H9 (cell line): ENCODE measurements around the gene CNTFR. TPM values are rescaled to one million over a fixed set of nuclear protein-coding genes. Genes with fewer than 3 reads are reported as not detected.

Experiments
- DNase-seq: peaks from one replicate; pipeline ENCODE4 v3.0.0-alpha.2; 2017
- H2AFZ ChIP-seq: one replicate; pipeline ENCODE4 v1.6.1; 2013; ENCODE audit warnings: mild to moderate bottlenecking, low read length, control low read depth, moderate library complexity
- H2AK5ac ChIP-seq: 2 replicates; pipeline ENCODE4 v1.6.1; 2013; ENCODE audit warnings: low read length, control low read depth, mixed read lengths; ENCODE audit not compliant: insufficient read length
- H2BK120ac ChIP-seq: one replicate; pipeline ENCODE4 v1.6.1; 2013; ENCODE audit warnings: low read depth, mild to moderate bottlenecking, low read length, control low read depth, inconsistent platforms; ENCODE audit not compliant: poor library complexity, severe bottlenecking
- H2BK12ac ChIP-seq: 2 replicates; pipeline ENCODE4 v1.6.1; 2013; ENCODE audit warnings: low read length, control low read depth, mixed read lengths, low read depth; ENCODE audit not compliant: insufficient read length
- H2BK15ac ChIP-seq: 2 replicates; pipeline ENCODE4 v1.6.1; 2013; ENCODE audit warnings: low read depth, low read length, control low read depth
- H2BK20ac ChIP-seq: one replicate; pipeline ENCODE4 v1.6.1; 2013; ENCODE audit warnings: low read depth, mild to moderate bottlenecking, low read length, control low read depth, inconsistent platforms; ENCODE audit not compliant: poor library complexity, severe bottlenecking
- H2BK5ac ChIP-seq: 2 replicates; pipeline ENCODE4 v1.6.1; 2013; ENCODE audit warnings: low read length, control low read depth, mixed read lengths; ENCODE audit not compliant: insufficient read length
- H3K14ac ChIP-seq: 2 replicates; pipeline ENCODE4 v1.6.1; 2013; ENCODE audit warnings: low read length, control low read depth; ENCODE audit not compliant: insufficient read depth
- H3K18ac ChIP-seq: 2 replicates; pipeline ENCODE4 v1.6.1; 2013; ENCODE audit warnings: low read depth, mild to moderate bottlenecking, mixed read lengths, low read length, control low read depth; ENCODE audit not compliant: insufficient read length
- H3K23ac ChIP-seq: 2 replicates; pipeline ENCODE4 v1.6.1; 2013; ENCODE audit warnings: low read length, control low read depth, mixed read lengths, low read depth; ENCODE audit not compliant: insufficient read length
- H3K23me2 ChIP-seq: 2 replicates; pipeline ENCODE4 v1.6.1; 2013; ENCODE audit warnings: low read depth, mild to moderate bottlenecking, mixed read lengths, low read length, control low read depth; ENCODE audit not compliant: insufficient read length, poor library complexity, severe bottlenecking
- H3K27ac ChIP-seq: 2 replicates; pipeline ENCODE4 v1.5.1; 2013; ENCODE audit warnings: low read length, control low read depth, mixed read lengths, low read depth; ENCODE audit not compliant: insufficient read length
- H3K27me3 ChIP-seq: 2 replicates; pipeline ENCODE4 v1.6.1; 2013; ENCODE audit warnings: low read length, control low read depth, inconsistent platforms; ENCODE audit not compliant: insufficient read depth
- H3K4ac ChIP-seq: 2 replicates; pipeline ENCODE4 v1.6.1; 2013; ENCODE audit warnings: low read depth, mild to moderate bottlenecking, control low read depth, inconsistent platforms, low read length, moderate library complexity
- H3K4me1 ChIP-seq: 2 replicates; pipeline ENCODE4 v1.6.1; 2013; ENCODE audit warnings: low read length, control low read depth, inconsistent platforms; ENCODE audit not compliant: insufficient read depth
- H3K4me2 ChIP-seq: 2 replicates; pipeline ENCODE4 v1.6.1; 2013; ENCODE audit warnings: low read length, control low read depth, mixed read lengths; ENCODE audit not compliant: insufficient read length, insufficient read depth
- H3K56ac ChIP-seq: 2 replicates; pipeline ENCODE4 v1.6.1; 2013; ENCODE audit warnings: low read depth, mild to moderate bottlenecking, mixed read lengths, low read length, control low read depth; ENCODE audit not compliant: insufficient read length
- H3K79me1 ChIP-seq: 2 replicates; pipeline ENCODE4 v1.6.1; 2013; ENCODE audit warnings: low read depth, mild to moderate bottlenecking, moderate library complexity, low read length, control low read depth, inconsistent platforms; ENCODE audit not compliant: insufficient read depth, poor library complexity, severe bottlenecking
- H3K79me2 ChIP-seq: 2 replicates; pipeline ENCODE4 v1.6.1; 2013; ENCODE audit warnings: low read length, control low read depth, inconsistent platforms; ENCODE audit not compliant: insufficient read depth
- H3K9ac ChIP-seq: 2 replicates; pipeline ENCODE4 v1.6.1; 2013; ENCODE audit warnings: low read length, control low read depth, mixed read lengths; ENCODE audit not compliant: insufficient read length; ENCODE audit errors: extremely low read depth
- H3K9me3 ChIP-seq: one replicate; pipeline ENCODE4 v1.6.1; 2013; ENCODE audit warnings: low read depth, low read length, inconsistent platforms; ENCODE audit not compliant: control insufficient read depth
- H3T11ph ChIP-seq: one replicate; pipeline ENCODE4 v1.6.1; 2013; ENCODE audit warnings: mild to moderate bottlenecking, low read length, control low read depth, inconsistent platforms
- H4K20me1 ChIP-seq: one replicate; pipeline ENCODE4 v1.6.1; 2013; ENCODE audit not compliant: control insufficient read depth, insufficient read length, insufficient read depth
- H4K5ac ChIP-seq: 2 replicates; pipeline ENCODE4 v1.6.1; 2013; ENCODE audit warnings: low read depth, mild to moderate bottlenecking, mixed read lengths, low read length, control low read depth; ENCODE audit not compliant: insufficient read length
- H4K8ac ChIP-seq: replicated peaks from 2 replicates; pipeline ENCODE4 v1.6.1; 2013; ENCODE audit warnings: low read length, control low read depth, mixed read lengths, low read depth; ENCODE audit not compliant: insufficient read length
- H4K91ac ChIP-seq: 2 replicates; pipeline ENCODE4 v1.6.1; 2013; ENCODE audit warnings: low read depth, mild to moderate bottlenecking, moderate library complexity, mixed read lengths, low read length, control low read depth; ENCODE audit not compliant: insufficient read length
- H3K27ac Mint-ChIP-seq, 3 experiments: 2 replicates in 2 of 3; 3 replicates in 1 of 3; pipeline ENCODE4 v1.8.0; 2020 to 2021; ENCODE audit warnings: mixed read lengths in 3 of 3, mild to moderate bottlenecking in 1 of 3, moderate library complexity in 1 of 3
- H3K27me3 Mint-ChIP-seq: 2 replicates; pipeline ENCODE4 v1.8.0; 2021; ENCODE audit warnings: low read depth, mild to moderate bottlenecking, moderate library complexity, mixed read lengths
- H3K36me3 Mint-ChIP-seq, 3 experiments: 2 replicates in 2 of 3; 3 replicates in 1 of 3; pipeline ENCODE4 v1.8.0; 2020 to 2021; ENCODE audit warnings: low read depth in 3 of 3, mixed read lengths in 3 of 3; ENCODE audit not compliant: insufficient read depth in 1 of 3
- H3K4me1 Mint-ChIP-seq, 2 experiments: 2 replicates each; pipeline ENCODE4 v1.8.0; 2020; ENCODE audit warnings: mixed read lengths in 2 of 2
- H3K4me3 Mint-ChIP-seq, 2 experiments: 2 replicates in 1 of 2; 3 replicates in 1 of 2; pipeline ENCODE4 v1.8.0; 2020 to 2021; ENCODE audit warnings: mild to moderate bottlenecking in 2 of 2, mixed read lengths in 2 of 2, moderate library complexity in 1 of 2
- H3K9me3 Mint-ChIP-seq, 2 experiments: 2 replicates in 1 of 2; 3 replicates in 1 of 2; pipeline ENCODE4 v1.8.0; 2020; ENCODE audit warnings: mild to moderate bottlenecking in 2 of 2, mixed read lengths in 2 of 2, moderate library complexity in 1 of 2
- WGBS: extraction: QIAGEN DNeasy Blood & Tissue Kit; methylation state at CpG from one replicate; pipeline ENCODE4 v1.1.7; 2013; ENCODE audit warnings: missing lambda C conversion rate, low lambda C conversion rate, mixed read lengths; ENCODE audit not compliant: insufficient read length; ENCODE audit errors: extremely low coverage; 5-methylcytosine and 5-hydroxymethylcytosine counted together
- total RNA-seq: library from RNA; stranded (reverse); gene quantifications from 2 replicates; pipeline ENCODE4 v1.2.1, GENCODE V29; 2021
- TF ChIP-seq, protein P1 (sequence below): fragments of 200-600 bp; sonication (generic); conservative IDR thresholded peaks from 3 replicates; pipeline ENCODE4 v1.8.0; 2021; ENCODE audit warnings: antibody characterized with exemption, mild to moderate bottlenecking

CNTFR gene
- total RNA-seq, 1 experiment from 2014 or later = 0.55 TPM

DNA sequence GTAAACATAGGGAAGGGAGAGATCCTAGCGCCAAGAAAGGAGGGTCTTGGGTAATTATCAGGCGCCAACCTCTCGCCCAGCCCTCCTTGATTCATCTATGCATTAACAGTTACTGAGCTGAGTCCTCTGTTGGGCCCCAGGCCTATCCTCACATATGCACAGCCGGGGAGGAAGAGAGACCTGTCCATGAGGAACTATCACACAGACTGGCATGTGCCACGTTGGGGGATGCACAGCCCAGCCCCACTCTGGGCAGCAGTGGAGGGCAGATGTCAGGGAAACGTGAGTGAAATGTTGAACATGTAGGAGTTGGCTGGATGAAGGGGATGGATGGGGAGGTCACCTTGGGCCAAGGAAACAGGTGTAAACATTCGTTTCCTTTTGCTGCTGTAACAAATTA lies 48.0 kb downstream of the CNTFR start:
- H3K4me1 ChIP-seq = no peaks in the 10 kb centered on the region
- no peaks in the 10 kb centered on the region for H3K9me3 Mint-ChIP-seq
- no CpG with 5 or more reads among the region's 7 CpGs for WGBS

More for the DNA sequence above, 48.0 kb downstream of the CNTFR start:
- no peak overlapping the region for H3K14ac ChIP-seq
- peaks cover 13% of the 10 kb centered on the region for H3K27me3 Mint-ChIP-seq
- no peaks in the 10 kb centered on the region for H4K20me1 ChIP-seq
- H2AFZ ChIP-seq = no peak overlapping the region
- no peak overlapping the region for H3K9ac ChIP-seq
- peaks cover 3% of the 10 kb centered on the region in 2 experiments; a peak in 3 of 4 replicates for H3K4me1 Mint-ChIP-seq
- H3K27me3 ChIP-seq = no peaks in the 10 kb centered on the region
- no peak overlapping the region for H2AK5ac ChIP-seq
- H3K27ac ChIP-seq = no peak overlapping the region
- H4K8ac ChIP-seq = no peak overlapping the region
- no peaks in the 10 kb centered on the region for H3K23me2 ChIP-seq
- no peaks in the 10 kb centered on the region for H3K36me3 Mint-ChIP-seq
- no peak overlapping the region for H2BK15ac ChIP-seq
- no peak for DNase-seq
- TF ChIP-seq, protein P1, sequence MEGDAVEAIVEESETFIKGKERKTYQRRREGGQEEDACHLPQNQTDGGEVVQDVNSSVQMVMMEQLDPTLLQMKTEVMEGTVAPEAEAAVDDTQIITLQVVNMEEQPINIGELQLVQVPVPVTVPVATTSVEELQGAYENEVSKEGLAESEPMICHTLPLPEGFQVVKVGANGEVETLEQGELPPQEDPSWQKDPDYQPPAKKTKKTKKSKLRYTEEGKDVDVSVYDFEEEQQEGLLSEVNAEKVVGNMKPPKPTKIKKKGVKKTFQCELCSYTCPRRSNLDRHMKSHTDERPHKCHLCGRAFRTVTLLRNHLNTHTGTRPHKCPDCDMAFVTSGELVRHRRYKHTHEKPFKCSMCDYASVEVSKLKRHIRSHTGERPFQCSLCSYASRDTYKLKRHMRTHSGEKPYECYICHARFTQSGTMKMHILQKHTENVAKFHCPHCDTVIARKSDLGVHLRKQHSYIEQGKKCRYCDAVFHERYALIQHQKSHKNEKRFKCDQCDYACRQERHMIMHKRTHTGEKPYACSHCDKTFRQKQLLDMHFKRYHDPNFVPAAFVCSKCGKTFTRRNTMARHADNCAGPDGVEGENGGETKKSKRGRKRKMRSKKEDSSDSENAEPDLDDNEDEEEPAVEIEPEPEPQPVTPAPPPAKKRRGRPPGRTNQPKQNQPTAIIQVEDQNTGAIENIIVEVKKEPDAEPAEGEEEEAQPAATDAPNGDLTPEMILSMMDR = no peak
- H3K56ac ChIP-seq = no peak overlapping the region
- no peak overlapping the region for H2BK120ac ChIP-seq
- H4K91ac ChIP-seq = no peak overlapping the region
- no peak overlapping the region for H2BK5ac ChIP-seq
- H3K4ac ChIP-seq = no peak overlapping the region
- no peak overlapping the region for H3K4me2 ChIP-seq
- H3K79me1 ChIP-seq = no peaks in the 10 kb centered on the region
- H2BK12ac ChIP-seq = no peak overlapping the region
- H3K18ac ChIP-seq = no peak overlapping the region
- no peak overlapping the region for H3K23ac ChIP-seq
- H3K4me3 Mint-ChIP-seq = no peak overlapping the region
- no peaks in the 10 kb centered on the region for H3K79me2 ChIP-seq
- no peak overlapping the region for H2BK20ac ChIP-seq
- no peak overlapping the region for H3K27ac Mint-ChIP-seq
- no peak overlapping the region for H3T11ph ChIP-seq
- H4K5ac ChIP-seq = no peak overlapping the region
- no peaks in the 10 kb centered on the region for H3K9me3 ChIP-seq
